Measurements from ENCODE around the gene EIF5B. TPM values are rescaled to one million over a fixed set of nuclear protein-coding genes. Genes with fewer than 3 reads are reported as not detected.

The EIF5B gene
- polyA plus RNA-seq, 3 donors from 2014 or later, result 2.8 to 14.3 (median 2.9) TPM

DNA sequence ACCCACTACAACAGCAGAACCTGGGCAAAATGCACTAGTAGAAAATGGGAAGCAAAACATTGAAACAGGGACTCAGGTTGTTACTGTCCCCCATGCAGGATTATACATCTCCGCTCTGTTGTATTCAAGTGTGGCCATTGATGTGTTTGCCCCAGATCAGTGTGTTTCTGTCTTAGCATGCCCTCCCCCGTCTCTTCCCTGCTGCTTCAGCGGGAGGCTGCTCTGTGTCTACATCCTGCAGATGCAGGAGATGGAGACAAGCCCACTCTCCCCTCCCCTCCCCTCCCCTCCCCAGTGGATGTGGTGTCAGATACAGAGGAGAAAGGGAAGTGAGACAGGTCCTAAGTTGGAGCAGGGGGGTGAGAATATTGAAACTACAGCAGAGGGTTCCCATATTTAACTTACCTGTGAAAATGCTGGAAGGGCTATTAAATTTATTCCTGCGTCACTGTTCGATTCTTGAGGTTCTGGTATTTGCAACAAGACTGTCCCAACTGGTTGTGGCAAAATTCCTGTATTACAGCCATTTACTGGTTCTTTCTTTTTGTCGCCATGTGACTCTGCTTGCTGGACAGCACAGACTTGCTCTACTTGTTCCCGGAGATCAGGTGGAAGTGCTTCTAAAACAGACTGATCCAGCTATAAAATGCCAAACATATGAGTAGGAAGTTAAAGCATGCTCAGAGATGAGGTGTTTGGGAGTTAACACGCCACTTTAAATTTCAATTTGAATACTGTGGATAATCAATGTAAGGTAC lies 67.0 kb downstream of the EIF5B start:
- no peak for DNase-seq
- Mint-ChIP-seq H3K4me3 (no peak overlapping the region), H3K9me3 (no peaks in the 10 kb centered on the region), H3K4me1 (peaks cover 4 to 9% of the 10 kb centered on the region in 2 donors), H3K36me3 (peaks cover 9 to 28% (median 19%) of the 10 kb centered on the region in 3 donors), H3K27me3 (ENCODE audit: low read depth in 3 of 3) (no peaks in the 10 kb centered on the region), H3K27ac (peak overlapping the region in 2 of 6 donors; percentile 8 to 28)

DNA sequence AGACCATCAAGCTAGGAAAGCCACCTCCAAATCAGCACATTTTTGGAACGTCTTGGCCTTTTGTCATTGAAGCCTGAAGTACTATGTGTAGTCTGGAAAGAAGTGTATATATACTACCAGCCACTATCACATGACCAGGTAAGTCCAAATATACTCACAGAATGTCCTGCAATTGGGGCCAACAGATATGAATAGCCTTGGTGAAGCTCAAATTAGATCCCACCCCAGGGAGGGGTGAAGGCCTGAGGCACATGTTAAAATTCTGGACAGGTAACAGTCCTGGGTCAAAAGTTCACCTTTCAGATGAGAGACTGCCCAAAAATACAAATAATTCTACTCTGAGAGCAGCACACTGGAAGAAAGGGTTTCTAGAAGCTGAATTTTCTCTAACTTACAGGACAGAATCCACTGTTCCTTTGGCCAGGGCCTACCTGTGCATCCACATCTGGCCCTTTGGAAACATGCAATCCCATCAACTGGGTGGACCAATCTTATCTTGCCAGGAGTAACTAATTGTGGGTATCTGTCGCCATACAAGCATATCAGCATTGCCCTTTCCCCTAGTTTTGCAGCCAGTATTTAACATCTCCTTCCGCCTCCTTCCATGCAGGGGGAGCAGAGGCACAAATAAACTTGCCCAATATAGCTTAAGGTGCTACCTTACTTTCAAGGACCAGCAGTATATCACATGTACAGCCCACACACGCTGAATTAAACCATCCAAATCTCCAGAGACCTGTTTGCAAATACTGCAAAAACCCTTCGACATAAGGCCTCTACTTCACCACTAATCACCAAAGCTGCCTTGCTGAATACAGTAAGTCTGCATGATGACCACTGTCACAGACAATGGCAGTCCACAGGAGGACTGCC lies 67.8 kb downstream of the EIF5B start:
- no peak for DNase-seq
- Mint-ChIP-seq H3K4me3 (no peak overlapping the region), H3K36me3 (peaks cover 9 to 23% (median 10%) of the 10 kb centered on the region in 3 donors), H3K4me1 (peaks cover 4 to 9% of the 10 kb centered on the region in 2 donors), H3K27ac (peak overlapping the region in 3 of 6 donors; percentile 3 to 63 (median 42)), H3K9me3 (no peaks in the 10 kb centered on the region), H3K27me3 (ENCODE audit: low read depth in 3 of 3) (no peaks in the 10 kb centered on the region)

GRCh38 chr2:99406137-99406536 lies 68.9 kb downstream of the EIF5B start:
- no peak overlapping the region for H3K27ac Mint-ChIP-seq
- no peaks in the 10 kb centered on the region for H3K9me3 Mint-ChIP-seq
- peaks cover 9 to 23% (median 10%) of the 10 kb centered on the region in 3 donors for H3K36me3 Mint-ChIP-seq
- no peaks in the 10 kb centered on the region for H3K27me3 Mint-ChIP-seq (ENCODE audit: low read depth in 3 of 3)
- H3K4me1 Mint-ChIP-seq, result peaks cover 4 to 9% of the 10 kb centered on the region in 2 donors
- DNase-seq, result no peak
- H3K4me3 Mint-ChIP-seq, result no peak overlapping the region

DNA sequence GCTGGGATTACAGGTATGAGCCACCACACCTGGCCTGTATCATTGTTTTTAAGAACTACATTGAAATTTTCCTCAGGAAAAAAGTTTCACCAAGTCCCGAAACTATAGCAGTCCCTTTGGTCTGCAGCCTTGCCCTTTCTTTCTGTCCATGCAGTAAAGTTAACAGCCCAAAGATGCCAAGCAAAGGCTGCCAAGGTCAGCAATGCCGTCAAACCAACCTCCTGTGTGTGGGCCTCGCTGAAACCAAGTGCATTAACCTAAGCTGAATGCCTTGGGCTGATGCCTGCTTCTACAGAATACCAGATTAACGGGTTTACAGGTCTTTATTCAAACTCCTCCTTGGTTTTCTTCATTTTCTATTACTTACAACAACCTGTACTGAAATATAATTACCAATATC lies 73.1 kb downstream of the EIF5B start:
- no peak for DNase-seq
- H3K36me3 Mint-ChIP-seq, result peaks cover 1 to 22% (median 13%) of the 10 kb centered on the region in 3 donors
- H3K27me3 Mint-ChIP-seq (ENCODE audit: low read depth in 3 of 3), result no peaks in the 10 kb centered on the region
- H3K27ac Mint-ChIP-seq, result peak overlapping the region in 2 of 6 donors; percentile 7 to 21
- no peak overlapping the region for H3K4me3 Mint-ChIP-seq
- no peaks in the 10 kb centered on the region for H3K4me1 Mint-ChIP-seq
- no peaks in the 10 kb centered on the region for H3K9me3 Mint-ChIP-seq

DNA sequence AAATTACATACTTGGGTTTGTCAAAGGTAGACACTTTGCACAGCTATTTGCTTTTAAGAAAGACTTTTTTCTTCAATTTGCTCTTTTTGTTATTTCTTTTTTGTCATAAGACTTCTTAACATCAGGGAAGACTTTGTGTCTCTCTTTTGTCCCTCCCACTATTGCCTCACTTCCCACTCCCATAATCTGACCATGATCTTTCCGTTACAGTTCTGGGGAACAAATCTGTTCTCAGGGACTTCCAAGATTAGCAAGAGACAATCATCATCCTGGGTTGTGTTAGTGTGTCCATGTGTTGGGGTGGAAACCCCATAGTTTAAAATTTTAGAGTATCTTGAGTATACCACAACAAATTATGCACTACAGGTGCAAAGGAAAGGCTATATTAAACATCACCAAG lies 77.4 kb downstream of the EIF5B start:
- no peak for DNase-seq
- Mint-ChIP-seq H3K4me3 (no peak overlapping the region), H3K27ac (peak overlapping the region in 1 of 6 donors; percentile 9), H3K4me1 (no peaks in the 10 kb centered on the region), H3K9me3 (no peaks in the 10 kb centered on the region), H3K36me3 (peaks cover 8 to 44% (median 10%) of the 10 kb centered on the region in 3 donors), H3K27me3 (ENCODE audit: low read depth in 3 of 3) (peaks cover 0 to 2% (median 1%) of the 10 kb centered on the region in 3 donors)

DNA sequence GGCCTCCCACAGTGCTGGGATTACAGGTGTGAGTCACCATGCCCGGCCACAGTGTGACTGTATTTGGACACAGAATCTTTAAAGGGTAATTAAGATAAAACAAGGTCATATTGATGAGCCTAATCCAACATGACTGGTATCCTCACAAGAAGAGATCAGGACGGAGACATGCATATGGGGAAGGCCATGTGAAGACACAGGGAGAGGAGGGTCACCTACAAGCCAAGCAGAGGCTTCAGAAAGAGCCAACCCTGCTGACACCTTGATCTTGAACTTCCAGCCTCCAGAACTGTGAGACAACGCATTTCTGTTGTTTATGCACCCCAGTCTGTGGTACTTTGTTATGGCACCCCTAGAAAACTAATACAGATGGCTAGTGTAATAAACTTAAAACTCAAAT lies 80.2 kb downstream of the EIF5B start:
- Mint-ChIP-seq H3K36me3 (peaks cover 10 to 52% (median 15%) of the 10 kb centered on the region in 3 donors), H3K27ac (no peak overlapping the region), H3K9me3 (no peaks in the 10 kb centered on the region), H3K4me1 (no peaks in the 10 kb centered on the region), H3K4me3 (no peak overlapping the region), H3K27me3 (ENCODE audit: low read depth in 3 of 3) (peaks cover 0 to 3% (median 2%) of the 10 kb centered on the region in 3 donors)
- no peak for DNase-seq

DNA sequence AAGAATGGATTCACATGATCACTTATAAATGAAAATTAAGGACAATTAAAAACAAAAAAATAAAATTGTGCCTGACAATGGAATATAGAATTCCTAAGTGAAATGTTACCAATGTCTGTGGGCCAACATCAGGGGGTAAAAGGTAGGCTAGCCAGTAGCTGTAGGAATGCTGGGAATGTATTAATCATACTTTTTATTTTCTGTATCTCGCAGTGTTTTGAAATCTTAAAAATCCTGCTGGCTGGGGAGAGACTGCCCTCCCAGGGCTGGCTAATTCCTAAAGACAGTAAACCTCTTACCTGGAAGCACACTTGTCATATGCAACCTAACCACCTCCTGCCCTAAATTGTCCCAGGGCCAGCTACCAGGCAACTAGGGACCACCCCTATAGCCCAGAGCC lies 82.8 kb downstream of the EIF5B start:
- no peak for DNase-seq
- H3K27ac Mint-ChIP-seq, result peak overlapping the region in 1 of 6 donors; percentile 62
- H3K9me3 Mint-ChIP-seq, result no peaks in the 10 kb centered on the region
- H3K4me3 Mint-ChIP-seq, result no peak overlapping the region
- peaks cover 5 to 48% (median 23%) of the 10 kb centered on the region in 3 donors for H3K36me3 Mint-ChIP-seq
- peaks cover 0 to 3% (median 2%) of the 10 kb centered on the region in 3 donors for H3K27me3 Mint-ChIP-seq (ENCODE audit: low read depth in 3 of 3)
- no peaks in the 10 kb centered on the region for H3K4me1 Mint-ChIP-seq

DNA sequence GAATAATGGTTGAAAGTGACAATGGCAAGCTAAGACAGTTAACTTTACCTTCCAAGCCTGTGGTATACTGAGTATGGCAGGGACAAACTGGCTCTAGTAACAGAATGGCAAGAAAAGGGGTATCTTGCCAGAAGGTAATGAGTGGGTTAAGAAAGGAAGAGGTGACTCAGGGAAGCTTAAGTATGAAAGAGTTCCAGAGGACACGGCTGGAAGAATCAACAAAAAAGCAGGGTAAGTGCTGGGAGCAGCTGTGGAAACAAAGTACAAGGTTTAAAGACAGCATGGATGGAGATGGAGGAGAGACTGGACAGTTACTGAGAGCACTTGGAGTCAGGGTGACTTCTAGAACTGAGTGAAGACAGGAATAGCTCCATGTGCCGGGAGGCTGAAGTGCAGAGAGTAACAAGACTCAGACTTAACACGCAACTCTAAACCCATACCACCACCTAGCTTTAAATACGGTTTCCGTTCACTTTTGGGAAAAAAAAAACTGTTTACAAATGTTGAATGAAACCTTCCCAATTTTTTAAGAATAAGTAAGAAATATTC lies 83.6 kb downstream of the EIF5B start:
- Mint-ChIP-seq H3K4me3 (no peak overlapping the region), H3K9me3 (no peaks in the 10 kb centered on the region), H3K4me1 (no peaks in the 10 kb centered on the region), H3K27me3 (ENCODE audit: low read depth in 3 of 3) (peaks cover 0 to 3% (median 0%) of the 10 kb centered on the region in 3 donors), H3K36me3 (peaks cover 5 to 42% (median 23%) of the 10 kb centered on the region in 3 donors), H3K27ac (no peak overlapping the region)
- no peak for DNase-seq

- H3K36me3 Mint-ChIP-seq, result peaks cover 8 to 40% (median 23%) of the 10 kb centered on the region in 3 donors
- H3K9me3 Mint-ChIP-seq, result no peaks in the 10 kb centered on the region
- no peak overlapping the region for H3K4me3 Mint-ChIP-seq
- no peaks in the 10 kb centered on the region for H3K4me1 Mint-ChIP-seq
- peaks cover 0 to 3% (median 0%) of the 10 kb centered on the region in 3 donors for H3K27me3 Mint-ChIP-seq (ENCODE audit: low read depth in 3 of 3)
- no peak overlapping the region for H3K27ac Mint-ChIP-seq
- DNase-seq, result no peak
Observed at GRCh38 chr2:99421469-99421868, 84.3 kb downstream of the EIF5B start.

DNA sequence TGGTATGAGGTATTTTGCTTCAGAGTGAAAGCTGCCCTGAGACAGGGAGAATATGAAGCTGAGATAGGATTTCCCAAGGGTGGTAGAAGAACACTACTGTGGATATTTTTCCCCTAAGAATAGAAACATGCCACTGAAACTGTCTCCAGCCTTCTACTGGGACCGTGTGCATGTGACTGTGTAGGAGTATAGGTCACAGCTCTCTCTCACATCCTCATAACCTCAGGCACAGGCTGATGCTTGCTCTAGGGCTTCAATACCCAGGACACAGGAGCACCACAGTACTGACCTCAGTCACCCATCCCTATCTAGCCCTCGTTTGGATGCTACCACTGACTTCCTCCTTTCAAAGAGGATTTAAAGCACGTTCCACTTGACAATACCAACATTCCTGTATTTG lies 85.4 kb downstream of the EIF5B start:
- Mint-ChIP-seq H3K27ac (no peak overlapping the region), H3K36me3 (peaks cover 16 to 36% (median 23%) of the 10 kb centered on the region in 3 donors), H3K4me1 (no peaks in the 10 kb centered on the region), H3K9me3 (no peaks in the 10 kb centered on the region), H3K4me3 (no peak overlapping the region), H3K27me3 (ENCODE audit: low read depth in 3 of 3) (peaks cover 0 to 3% (median 1%) of the 10 kb centered on the region in 3 donors)
- no peak for DNase-seq

GRCh38 chr2:99424371-99424770 lies 87.2 kb downstream of the EIF5B start:
- Mint-ChIP-seq H3K4me1 (no peaks in the 10 kb centered on the region), H3K4me3 (no peak overlapping the region), H3K27ac (no peak overlapping the region), H3K27me3 (ENCODE audit: low read depth in 3 of 3) (peaks cover 0 to 3% (median 1%) of the 10 kb centered on the region in 3 donors), H3K36me3 (peaks cover 15 to 26% (median 20%) of the 10 kb centered on the region in 3 donors), H3K9me3 (no peaks in the 10 kb centered on the region)
- DNase-seq, result no peak

- H3K4me1 Mint-ChIP-seq, result peaks cover 0 to 3% of the 10 kb centered on the region in 2 donors
- H3K36me3 Mint-ChIP-seq, result peaks cover 12 to 22% (median 20%) of the 10 kb centered on the region in 3 donors
- peaks cover 0 to 1% (median 0%) of the 10 kb centered on the region in 3 donors for H3K27me3 Mint-ChIP-seq (ENCODE audit: low read depth in 3 of 3)
- no peak overlapping the region for H3K4me3 Mint-ChIP-seq
- no peak for DNase-seq
- no peak overlapping the region for H3K27ac Mint-ChIP-seq
- H3K9me3 Mint-ChIP-seq, result no peaks in the 10 kb centered on the region
Observed at GRCh38 chr2:99425022-99425421, 87.8 kb downstream of the EIF5B start.

GRCh38 chr2:99430614-99431291 lies 93.6 kb downstream of the EIF5B start:
- Mint-ChIP-seq H3K36me3 (peaks cover 3 to 19% (median 7%) of the 10 kb centered on the region in 3 donors), H3K9me3 (no peaks in the 10 kb centered on the region), H3K4me3 (no peak overlapping the region), H3K27me3 (ENCODE audit: low read depth in 3 of 3) (peaks cover 0 to 1% (median 0%) of the 10 kb centered on the region in 3 donors), H3K27ac (peak overlapping the region; percentile 2 to 73 (median 61)), H3K4me1 (peaks cover 8 to 17% of the 10 kb centered on the region in 2 donors)
- DNase-seq, result no peak
